Panc1 (cell line): ENCODE results near the gene BNIP5. TPM values are rescaled to one million over a fixed set of nuclear protein-coding genes. Genes with fewer than 3 reads are reported as not detected.

Source experiments
- ATAC-seq: fragments of 200-7000 bp; cut with Tn5 transposase; 2 replicates; pipeline ENCODE4 v1.9.1; 2020; ENCODE audit warnings: mild to moderate bottlenecking, moderate library complexity
- BruUV-seq: library from RNA; stranded (reverse); fragments of 400-500 nt; replicated peaks from 2 replicates; lab custom pipeline; 2021; lab: Mats Ljungman, UMichigan
- CTCF ChIA-PET: fragments of 300-600 bp; sonication (Branson Sonifier 250); formaldehyde crosslinking; loops from one replicate; lab custom pipeline; 2022; ENCODE audit warnings: antibody characterized with exemption; lab: Charles Lee
- POLR2A ChIA-PET: fragments of 300-600 bp; sonication (Branson Sonifier 250); formaldehyde crosslinking; loops from one replicate; lab custom pipeline; 2022; ENCODE audit warnings: antibody characterized with exemption; lab: Charles Lee
- DNase-seq: peaks from one replicate; pipeline ENCODE4 v3.0.0-alpha.2; 2010; ENCODE audit warnings: low read depth, low spot score
- H3K27ac ChIP-seq: 2 replicates; pipeline ENCODE4 v1.5.1; 2011; ENCODE audit warnings: mild to moderate bottlenecking, low read length, inconsistent platforms
- H3K27me3 ChIP-seq: fragments of 200-500 bp; sonication (Bioruptor generic); 2 replicates; pipeline ENCODE4 v1.6.0; 2014; ENCODE audit warnings: low read length, inconsistent platforms; ENCODE audit not compliant: control insufficient read depth, insufficient read depth
- H3K36me3 ChIP-seq: fragments of 200-500 bp; sonication (Bioruptor generic); 2 replicates; pipeline ENCODE4 v1.5.1; 2014; ENCODE audit warnings: inconsistent platforms, mild to moderate bottlenecking, low read length, moderate library complexity; ENCODE audit not compliant: control insufficient read depth, insufficient read depth
- H3K4me1 ChIP-seq: 2 replicates; pipeline ENCODE4 v1.5.1; 2011; ENCODE audit warnings: inconsistent platforms, mild to moderate bottlenecking, low read length, moderate library complexity; ENCODE audit not compliant: control insufficient read depth, insufficient read depth
- H3K4me3 ChIP-seq, 2 experiments: 2 replicates each; pipeline ENCODE4 v1.5.1; 2011 to 2012; ENCODE audit warnings: low read depth in 2 of 2, low read length in 2 of 2, mild to moderate bottlenecking in 2 of 2, inconsistent platforms in 1 of 2, moderate library complexity in 1 of 2
- H3K9me3 ChIP-seq: fragments of 200-500 bp; sonication (Bioruptor generic); 2 replicates; pipeline ENCODE4 v1.5.1; 2014; ENCODE audit warnings: low read depth, mild to moderate bottlenecking, inconsistent platforms, low read length, moderate library complexity; ENCODE audit not compliant: control insufficient read depth, insufficient read depth
- CTCF ChIP-seq: fragments of 450-650 bp; IDR thresholded peaks from 2 replicates; pipeline ENCODE4 v1.5.1; 2017; ENCODE audit warnings: mild to moderate bottlenecking
- POLR2AphosphoS5 ChIP-seq: IDR thresholded peaks from 2 replicates; pipeline ENCODE4 v1.6.1; 2012; ENCODE audit warnings: mild to moderate bottlenecking, low read depth, low read length, moderate library complexity
- REST ChIP-seq, 2 experiments: IDR thresholded peaks; 2 replicates each; pipeline ENCODE4 v1.6.1; 2011 to 2012; ENCODE audit warnings: low read depth in 2 of 2, control low read depth in 1 of 2, low read length in 1 of 2, mild to moderate bottlenecking in 1 of 2, moderate library complexity in 1 of 2; ENCODE audit not compliant: insufficient read depth in 1 of 2
- SIN3A ChIP-seq: IDR thresholded peaks from 2 replicates; pipeline ENCODE4 v1.6.1; 2012; ENCODE audit warnings: low read depth, mild to moderate bottlenecking, low read length, moderate library complexity, borderline replicate concordance; ENCODE audit not compliant: insufficient read depth
- TCF7L2 ChIP-seq: IDR thresholded peaks from 2 replicates; pipeline ENCODE4 v1.6.1; 2011; ENCODE audit warnings: mild to moderate bottlenecking, low read depth, low read length, inconsistent platforms
- in situ Hi-C: cut with HindIII; loops from 2 replicates; pipeline ENCODE4 v1.10.0; 2016; ENCODE audit warnings: low sequenced_read_pairs, low pct_unique_long_range_greater_than_20kb
- intact Hi-C: fragments of 100-400 bp; cut with micrococcal nuclease; formaldehyde crosslinking; loops from one replicate; pipeline ENCODE4 v1.10.0; 2022; ENCODE audit not compliant: unreplicated experiment
- total RNA-seq: library from RNA; stranded (reverse); gene quantifications from one replicate; pipeline ENCODE4 v1.2.1, GENCODE V29; 2021; ENCODE audit not compliant: unreplicated experiment

The BNIP5 gene
- total RNA-seq, 1 experiment from 2014 or later: not detected

GRCh38 chr6:36297051-36297450 lies 39.6 kb downstream of the BNIP5 start:
- ChIA-PET CTCF (no interaction called here), POLR2A (no interaction called here)
- Histone ChIP-seq H3K27ac (no peak overlapping the region), H3K27me3 (no peaks in the 10 kb centered on the region; the same call in 1 of the 2 replicates), H3K36me3 (no peaks in the 10 kb centered on the region), H3K9me3 (no peaks in the 10 kb centered on the region), H3K4me1 (no peaks in the 10 kb centered on the region), H3K4me3 (no peak overlapping the region)
- in situ Hi-C loops (no loop called here), intact Hi-C loops (no loop called here)
- DNase-seq: no peak
- no TSS peak for BruUV-seq
- TF ChIP-seq CTCF (no peak), SIN3A (no peak), POLR2AphosphoS5 (no peak), REST (IDR thresholded peaks at IDR 0.05; ENCODE audit: insufficient read depth in 1 of 2, low read depth in 2 of 2, low read length in 1 of 2) (no peak), TCF7L2 (no peak)
- no peak for ATAC-seq

GRCh38 chr6:36296240-36296639 lies 40.4 kb downstream of the BNIP5 start:
- TF ChIP-seq SIN3A: no peak
- no peak for TF ChIP-seq CTCF
- TF ChIP-seq TCF7L2: no peak
- no peak for TF ChIP-seq REST (IDR thresholded peaks at IDR 0.05; ENCODE audit: insufficient read depth in 1 of 2, low read depth in 2 of 2, low read length in 1 of 2)
- no peak for TF ChIP-seq POLR2AphosphoS5
- Histone ChIP-seq H3K4me1 (no peaks in the 10 kb centered on the region), H3K36me3 (no peaks in the 10 kb centered on the region), H3K9me3 (no peaks in the 10 kb centered on the region), H3K27me3 (no peaks in the 10 kb centered on the region; the same call in 1 of the 2 replicates), H3K27ac (no peak overlapping the region), H3K4me3 (no peak overlapping the region)
- ChIA-PET POLR2A (no interaction called here), CTCF (no interaction called here)
- DNase-seq (no peak), ATAC-seq (no peak)
- in situ Hi-C loops: no loop called here
- intact Hi-C loops: no loop called here
- BruUV-seq: no TSS peak
